WI38 (cell line): Measurements from ENCODE around the gene PTCD1.
"Not testable (repeated sequence)": the region's sequence is repeated elsewhere in the genome, so short reads cannot be mapped to it uniquely, and the experiment has no call there.

Experiments
- H3K4me3 ChIP-seq: 2 replicates; pipeline ENCODE4 v1.5.1; 2011; ENCODE audit warnings: low read depth, mild to moderate bottlenecking, control low read depth, low read length
- CTCF ChIP-seq: IDR thresholded peaks from 2 replicates; pipeline ENCODE4 v1.5.1; 2012; ENCODE audit warnings: low read depth, mild to moderate bottlenecking, control low read depth, low read length

PTCD1 gene

GRCh38 chr7:99448855-99449254 is 10.3 kb upstream of the PTCD1 start:
- no peak for TF ChIP-seq CTCF
- no peak overlapping the region for H3K4me3 ChIP-seq

GRCh38 chr7:99447943-99448342 is 9.3 kb upstream of the PTCD1 start:
- TF ChIP-seq CTCF, result no peak
- H3K4me3 ChIP-seq, result no peak overlapping the region

- no peak overlapping the region for H3K4me3 ChIP-seq
- no peak for TF ChIP-seq CTCF
Observed at GRCh38 chr7:99446096-99446495, 7.5 kb upstream of the PTCD1 start.

- TF ChIP-seq CTCF, result no peak
- peak overlapping the region; percentile 78 for H3K4me3 ChIP-seq
Observed at GRCh38 chr7:99440195-99440594, 1.6 kb upstream of the PTCD1 start.

- no peak for TF ChIP-seq CTCF
- peak overlapping the region; percentile 78 for H3K4me3 ChIP-seq
Observed at GRCh38 chr7:99437946-99438572, 539 bp downstream of the PTCD1 start.

- H3K4me3 ChIP-seq, result no peak overlapping the region
- no peak for TF ChIP-seq CTCF
Observed at GRCh38 chr7:99433158-99433557, 5.4 kb downstream of the PTCD1 start.

- not testable (repeated sequence) for H3K4me3 ChIP-seq
Observed at GRCh38 chr7:99431756-99432540, 6.7 kb downstream of the PTCD1 start.
